Stimulated activated CD4-positive, alpha-beta T cell treated with anti-CD3 and anti-CD28 coated beads, TNF-alpha, amount 100 ng/mL, for 1 hour (primary cell): ENCODE results near the gene LCNL1.
"Not testable (repeated sequence)": the region's sequence is repeated elsewhere in the genome, so short reads cannot be mapped to it uniquely, and the experiment has no call there.

Experiments
- DNase-seq, 3 donors: peaks; one replicate each; pipeline ENCODE4 v3.0.0-alpha.2; 2020; ENCODE audit warnings: low read depth in 3 of 3, low spot score in 1 of 3

The LCNL1 gene

GRCh38 chr9:136991993-136992818 lies 9.4 kb downstream of the LCNL1 start, which contains the start of gene PAXX:
Gene PAXX (plus strand): TSS chr9:136992422. CDS start chr9:136992444, 22 bp downstream.
- peak; percentile 80 to 95 (median 87) for DNase-seq

- DNase-seq = no peak
Measured at GRCh38 chr9:136992819-136993369, 10.1 kb downstream of the LCNL1 start.

GRCh38 chr9:136994180-136994887 lies 11.5 kb downstream of the LCNL1 start:
- no peak for DNase-seq

- DNase-seq = no peak
Measured at GRCh38 chr9:136994888-136995230, 12.1 kb downstream of the LCNL1 start.

- no peak for DNase-seq
Measured at GRCh38 chr9:136995362-136995761, 12.6 kb downstream of the LCNL1 start.

GRCh38 chr9:136995772-136996311 lies 13.0 kb downstream of the LCNL1 start:
- no peak for DNase-seq

- DNase-seq = peak in 2 of 3 donors; percentile 34 to 35
Measured at GRCh38 chr9:136996361-136997292, 13.8 kb downstream of the LCNL1 start, which contains the start of gene CLIC3. Gene CLIC3 (minus strand): TSS chr9:136996568. CDS start chr9:136996543, 25 bp downstream.

- no peak for DNase-seq
Measured at GRCh38 chr9:136997371-136997770, 14.6 kb downstream of the LCNL1 start.

- no peak for DNase-seq
Measured at GRCh38 chr9:136997830-136998234, 15.0 kb downstream of the LCNL1 start.

GRCh38 chr9:137000177-137000930 lies 17.6 kb downstream of the LCNL1 start:
- no peak for DNase-seq

- DNase-seq = no peak
Measured at GRCh38 chr9:137001857-137002645, 19.3 kb downstream of the LCNL1 start.

- DNase-seq = no peak
Measured at GRCh38 chr9:137002646-137003041, 19.9 kb downstream of the LCNL1 start.

GRCh38 chr9:137004285-137004684 lies 21.5 kb downstream of the LCNL1 start:
- DNase-seq = not testable (repeated sequence)

GRCh38 chr9:137006116-137007003 lies 23.6 kb downstream of the LCNL1 start:
- no peak for DNase-seq

GRCh38 chr9:137007108-137007815 lies 24.5 kb downstream of the LCNL1 start:
- DNase-seq = no peak

GRCh38 chr9:137007816-137008270 lies 25.1 kb downstream of the LCNL1 start:
- DNase-seq = no peak

GRCh38 chr9:137008312-137008711 lies 25.5 kb downstream of the LCNL1 start:
- no peak for DNase-seq
